NCI-H748 (cell line): ENCODE results near the gene CENPB.

Experiments used
- DNase-seq: peaks from one replicate; lab custom pipeline; 2025; ENCODE audit not compliant: unreplicated experiment; lab: John Stamatoyannopoulos, UW

Gene CENPB

DNA sequence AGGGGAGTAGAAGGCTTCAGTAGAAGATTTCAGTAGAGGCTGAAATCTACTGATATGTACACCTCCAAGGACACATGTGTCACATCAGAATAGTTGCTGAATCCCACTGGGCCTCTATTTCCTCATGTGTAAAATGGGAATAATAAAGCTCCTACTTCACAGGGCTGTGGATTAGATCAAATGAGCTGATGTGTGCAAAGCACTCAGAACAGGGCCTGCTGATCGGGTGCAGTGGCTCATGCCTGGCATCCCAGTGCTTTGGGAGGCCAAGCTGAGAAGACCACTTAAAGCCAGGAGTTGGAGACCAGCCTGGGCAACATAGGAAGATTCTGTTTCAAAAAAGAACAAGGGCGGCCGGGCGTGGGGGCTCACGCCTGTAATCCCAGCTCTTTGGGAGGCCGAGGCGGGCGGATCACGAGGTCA, 25.7 kb upstream of the CENPB start:
- DNase-seq, result no peak

DNA sequence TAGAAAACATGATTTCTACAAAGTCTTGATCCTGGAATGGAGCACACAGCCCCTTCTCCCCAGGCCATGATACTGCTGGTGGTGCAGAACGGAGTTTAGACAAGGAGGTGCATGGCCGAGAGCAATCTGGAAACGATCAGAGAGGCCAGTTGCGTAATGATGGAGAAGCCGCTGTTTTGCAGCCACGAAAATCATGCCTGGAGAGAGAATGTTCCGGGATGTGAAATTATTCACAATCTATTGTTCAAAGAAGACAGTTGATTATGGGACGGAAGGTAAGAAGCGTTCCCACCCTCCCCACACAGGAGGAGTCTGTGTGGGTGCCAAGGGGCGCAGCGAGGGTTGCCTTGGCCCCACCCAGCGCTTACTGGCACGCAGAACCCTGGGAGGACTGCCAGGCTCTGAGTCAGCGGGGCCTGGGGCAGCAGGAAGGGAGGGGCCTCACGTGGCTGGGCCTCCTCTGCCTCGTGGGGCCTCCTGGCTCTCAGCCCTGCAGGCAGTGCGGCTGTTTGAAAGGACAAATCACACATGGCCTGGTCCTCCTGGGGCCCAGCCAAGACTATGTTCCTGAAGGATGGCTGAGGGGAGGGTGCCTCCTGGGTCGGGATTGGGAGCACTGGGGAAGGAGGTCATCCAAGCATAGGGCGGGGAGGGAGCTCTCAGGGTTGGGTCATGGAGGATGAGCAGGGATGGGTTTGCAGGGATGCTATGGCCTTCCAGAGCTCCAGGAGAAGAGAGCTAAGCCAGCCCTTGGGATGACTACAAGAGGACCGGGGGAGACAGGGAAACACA, 25.1 kb upstream of the CENPB start:
- peak; percentile 73 for DNase-seq

DNA sequence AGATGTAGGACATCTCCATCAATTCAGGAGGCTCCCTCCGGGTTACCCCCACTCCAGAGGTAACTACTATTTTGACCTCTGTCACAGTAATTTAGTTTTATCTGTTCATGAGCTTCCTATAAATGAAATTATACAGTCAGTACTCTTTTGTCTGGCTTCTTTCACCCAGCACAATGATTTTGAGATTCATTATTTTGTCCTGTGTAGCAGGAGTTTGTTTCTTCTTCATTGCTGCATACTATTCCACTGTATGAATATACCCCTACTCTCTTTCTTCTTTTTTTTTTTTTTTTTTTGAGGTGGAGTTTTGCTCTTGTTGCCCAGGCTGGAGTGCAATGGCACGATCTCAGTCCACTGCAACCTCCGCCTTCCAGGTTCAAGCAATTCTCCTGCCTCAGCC, 22.0 kb upstream of the CENPB start:
- DNase-seq, result no peak

DNA sequence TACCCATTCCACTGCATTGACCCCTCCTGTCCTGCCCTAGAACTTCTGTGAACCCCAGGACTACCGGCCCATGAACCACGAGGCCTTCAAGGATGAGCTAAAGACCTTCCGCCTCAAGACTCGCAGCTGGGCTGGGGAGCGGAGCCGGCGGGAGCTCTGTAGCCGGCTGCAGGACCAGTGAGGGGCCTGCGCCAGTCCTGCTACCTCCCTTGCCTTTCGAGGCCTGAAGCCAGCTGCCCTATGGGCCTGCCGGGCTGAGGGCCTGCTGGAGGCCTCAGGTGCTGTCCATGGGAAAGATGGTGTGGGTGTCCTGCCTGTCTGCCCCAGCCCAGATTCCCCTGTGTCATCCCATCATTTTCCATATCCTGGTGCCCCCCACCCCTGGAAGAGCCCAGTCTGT, 18.2 kb upstream of the CENPB start:
- no peak for DNase-seq

DNA sequence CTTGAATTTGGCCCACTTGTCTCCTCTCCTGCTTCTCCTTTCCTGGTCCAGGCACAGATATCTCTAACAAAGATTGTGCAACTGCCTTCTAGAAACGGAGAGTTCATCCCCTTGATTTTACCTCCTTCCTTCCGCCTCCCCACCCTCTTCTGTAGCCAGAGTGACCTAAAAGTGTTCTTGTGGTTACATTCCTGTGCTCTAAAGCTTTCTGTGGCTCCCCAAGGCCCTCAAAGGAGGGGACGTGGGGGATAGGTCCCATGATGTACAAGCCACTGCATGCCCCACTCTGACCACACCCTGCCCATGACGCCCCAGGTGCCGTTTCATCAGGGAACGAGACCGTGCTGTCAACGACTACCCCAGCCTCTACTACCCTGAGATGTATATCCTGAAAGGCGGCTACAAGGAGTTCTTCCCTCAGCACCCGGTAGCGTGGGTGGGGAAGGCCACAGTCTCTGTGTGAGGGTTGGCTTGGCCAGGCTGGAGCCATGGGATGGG, 17.8 kb upstream of the CENPB start:
- no peak for DNase-seq

DNA sequence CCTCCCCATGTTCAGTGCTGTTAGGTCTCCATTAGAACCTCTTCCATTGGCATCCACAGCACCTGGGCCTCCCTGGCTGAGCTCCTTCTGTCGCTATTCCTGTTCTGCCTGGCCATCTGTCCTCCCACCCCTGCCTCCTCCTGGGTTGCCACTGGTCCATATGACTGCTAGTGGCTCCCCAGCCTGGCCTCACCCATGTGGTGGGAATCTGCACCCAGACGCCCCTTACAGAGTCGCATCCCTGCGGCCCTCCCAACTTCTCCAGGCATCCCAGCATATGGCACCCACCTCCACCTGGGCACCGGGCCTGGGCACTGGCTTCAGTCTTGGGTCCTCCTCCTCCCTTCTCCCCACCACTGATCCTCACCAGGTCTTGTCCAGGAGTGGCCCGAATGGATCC, 17.3 kb upstream of the CENPB start:
- no peak for DNase-seq

DNA sequence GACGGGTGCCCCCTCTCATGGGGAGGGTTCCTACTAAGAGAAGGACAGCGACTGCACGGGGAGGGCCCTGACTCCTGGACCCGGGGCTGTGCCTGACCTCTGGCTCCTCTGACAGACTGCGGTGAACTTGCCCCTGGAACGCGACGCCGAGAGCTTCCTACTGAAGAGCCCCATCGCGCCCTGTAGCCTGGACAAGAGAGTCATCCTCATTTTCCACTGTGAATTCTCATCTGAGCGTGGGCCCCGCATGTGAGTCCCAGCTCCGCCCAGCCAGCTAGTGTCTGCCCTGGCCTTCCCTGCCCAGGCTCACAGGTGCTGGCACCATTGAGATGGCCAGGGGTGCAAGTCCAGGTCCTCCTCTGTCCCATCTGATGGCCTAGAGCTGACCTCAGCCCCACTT, 16.7 kb upstream of the CENPB start:
- DNase-seq, result no peak

DNA sequence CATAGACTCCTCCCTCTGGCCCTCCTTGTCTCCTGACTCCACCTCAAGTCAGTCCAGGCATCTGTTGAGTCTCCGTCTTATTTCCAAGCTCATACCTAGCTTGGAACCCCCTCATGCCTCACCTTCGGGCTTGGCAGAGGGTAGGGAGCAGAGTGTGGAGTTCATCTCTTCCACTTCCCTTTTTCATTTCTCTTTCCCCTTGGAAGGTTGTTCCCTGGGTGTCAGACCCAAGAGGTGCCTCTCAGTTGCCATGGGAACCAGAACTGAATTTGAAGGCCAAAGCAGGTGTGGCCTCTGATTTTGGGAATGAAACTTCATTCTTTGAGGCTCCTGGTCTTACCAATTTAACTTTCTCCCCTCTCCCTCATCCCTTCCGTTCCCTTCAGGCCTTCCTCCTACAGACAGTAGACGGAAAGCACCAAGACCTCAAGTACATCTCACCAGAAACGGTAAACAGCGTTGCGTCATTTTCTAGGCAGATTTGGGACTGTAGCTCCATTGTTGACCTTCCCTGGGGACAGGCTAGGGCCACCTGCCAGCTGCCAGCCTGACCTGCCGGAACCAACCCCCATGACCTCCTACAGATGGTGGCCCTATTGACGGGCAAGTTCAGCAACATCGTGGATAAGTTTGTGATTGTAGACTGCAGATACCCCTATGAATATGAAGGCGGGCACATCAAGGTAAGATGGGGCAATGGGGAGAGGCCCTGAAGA, 16.1 kb upstream of the CENPB start:
- no peak for DNase-seq

DNA sequence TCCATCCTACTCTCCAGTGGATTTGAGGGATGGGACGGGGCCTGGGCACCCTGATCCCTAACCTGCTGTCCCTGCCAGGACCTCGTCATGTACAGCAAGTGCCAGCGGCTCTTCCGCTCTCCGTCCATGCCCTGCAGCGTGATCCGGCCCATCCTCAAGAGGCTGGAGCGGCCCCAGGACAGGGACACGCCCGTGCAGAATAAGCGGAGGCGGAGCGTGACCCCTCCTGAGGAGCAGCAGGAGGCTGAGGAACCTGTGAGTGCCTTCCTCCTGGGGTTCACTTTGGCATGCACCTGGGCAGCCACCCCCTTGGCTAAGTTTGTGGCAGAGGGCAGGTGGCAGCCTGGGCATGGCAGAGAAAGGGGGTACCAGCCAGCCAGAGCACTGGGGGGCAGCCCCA, 15.3 kb upstream of the CENPB start:
- no peak for DNase-seq

DNA sequence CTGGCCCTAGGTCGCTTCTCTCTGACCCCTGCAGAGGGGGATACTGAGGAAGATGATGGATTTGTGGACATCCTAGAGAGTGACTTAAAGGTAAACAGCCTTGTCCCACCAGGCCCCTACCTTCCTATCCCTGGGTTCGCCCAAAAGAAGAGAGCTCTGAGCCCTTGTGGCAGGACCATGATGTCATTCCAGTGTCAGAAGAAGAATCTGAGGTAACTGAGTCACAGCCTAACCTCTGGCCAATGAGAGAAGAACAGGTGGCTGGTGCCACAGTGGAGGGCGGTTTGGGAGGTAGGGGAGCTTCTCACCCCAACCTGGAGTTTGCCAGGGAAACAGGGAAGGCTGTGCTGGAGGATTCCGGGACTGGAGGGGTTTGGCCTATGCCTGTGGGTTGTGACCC, 14.8 kb upstream of the CENPB start:
- DNase-seq, result no peak

DNA sequence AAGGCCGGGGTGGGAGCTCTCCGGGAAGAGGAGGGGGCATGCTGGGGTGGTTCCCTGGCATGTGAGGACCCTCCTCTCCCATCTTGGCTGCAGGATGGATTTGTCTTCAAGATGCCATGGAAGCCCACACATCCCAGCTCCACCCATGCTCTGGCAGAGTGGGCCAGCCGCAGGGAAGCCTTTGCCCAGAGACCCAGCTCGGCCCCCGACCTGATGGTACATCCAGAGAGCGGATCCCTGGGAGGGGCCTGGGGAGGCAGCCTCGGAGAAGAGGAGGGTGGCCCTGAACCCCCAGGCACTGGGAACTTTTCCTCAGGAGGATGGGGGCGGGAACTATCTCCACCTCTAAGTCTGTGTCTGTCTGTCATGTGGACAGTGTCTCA, 14.3 kb upstream of the CENPB start:
- no peak for DNase-seq

DNA sequence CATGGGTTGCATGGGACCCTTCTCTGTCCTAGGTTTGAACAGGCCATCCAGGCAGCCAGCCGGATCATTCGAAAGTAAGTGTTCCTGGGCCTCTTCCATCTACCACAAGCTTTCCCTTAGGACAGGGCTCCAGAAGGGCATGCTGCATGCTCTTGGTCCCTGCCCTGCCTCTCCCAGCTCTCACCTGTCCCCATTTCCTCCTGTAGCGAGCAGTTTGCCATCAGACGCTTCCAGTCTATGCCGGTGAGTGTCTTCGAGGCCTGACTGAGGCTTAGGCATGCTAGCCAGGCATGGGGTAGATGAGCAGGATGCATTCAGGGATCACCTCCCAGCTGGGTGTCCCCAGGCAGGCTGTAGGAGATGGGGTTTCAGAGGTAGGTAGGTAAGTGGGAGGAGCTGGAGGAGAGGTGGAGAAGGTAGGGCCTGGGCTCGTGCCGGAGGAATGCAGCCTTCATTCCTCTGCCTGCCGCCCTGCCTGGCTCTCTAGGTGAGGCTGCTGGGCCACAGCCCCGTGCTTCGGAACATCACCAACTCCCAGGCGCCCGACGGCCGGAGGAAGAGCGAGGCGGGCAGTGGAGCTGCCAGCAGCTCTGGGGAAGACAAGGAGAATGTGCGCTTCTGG, 13.8 kb upstream of the CENPB start:
- DNase-seq, result no peak

DNA sequence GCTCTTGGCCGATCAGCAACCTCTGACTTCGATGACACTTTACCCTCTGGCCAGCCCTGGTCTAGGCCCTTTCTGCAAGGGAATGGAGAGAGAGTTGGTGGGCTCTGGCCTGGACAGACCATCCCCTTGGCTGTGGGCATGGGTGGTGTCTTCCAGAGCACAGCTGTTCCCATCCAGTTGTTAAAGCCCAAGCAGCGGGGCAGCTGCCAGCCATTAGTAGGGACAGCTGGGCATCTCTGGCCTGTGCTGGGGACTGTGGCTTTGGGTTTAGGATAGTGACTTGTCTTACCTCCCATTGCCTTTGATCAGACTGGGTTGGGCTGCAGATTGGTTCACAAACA, 12.3 kb upstream of the CENPB start:
- no peak for DNase-seq

DNA sequence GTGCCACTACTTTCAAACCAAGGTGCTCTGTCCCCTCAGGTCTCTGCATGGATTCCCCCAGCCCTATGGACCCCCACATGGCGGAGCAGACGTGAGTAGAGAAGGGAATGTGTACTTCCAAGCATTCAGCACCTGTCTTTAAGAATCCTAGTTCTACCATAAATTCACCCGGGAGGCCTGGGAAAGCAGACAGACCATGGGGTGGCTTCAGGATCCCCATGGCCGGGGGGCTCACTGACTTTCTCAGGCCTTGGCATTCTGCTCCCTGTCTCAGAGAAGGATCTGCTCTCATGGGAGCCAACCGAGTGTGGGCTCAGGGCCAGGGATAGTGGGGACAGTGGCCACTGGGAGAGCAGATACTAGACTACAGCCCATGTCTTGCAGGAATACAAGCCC, 11.8 kb upstream of the CENPB start:
- no peak for DNase-seq

DNA sequence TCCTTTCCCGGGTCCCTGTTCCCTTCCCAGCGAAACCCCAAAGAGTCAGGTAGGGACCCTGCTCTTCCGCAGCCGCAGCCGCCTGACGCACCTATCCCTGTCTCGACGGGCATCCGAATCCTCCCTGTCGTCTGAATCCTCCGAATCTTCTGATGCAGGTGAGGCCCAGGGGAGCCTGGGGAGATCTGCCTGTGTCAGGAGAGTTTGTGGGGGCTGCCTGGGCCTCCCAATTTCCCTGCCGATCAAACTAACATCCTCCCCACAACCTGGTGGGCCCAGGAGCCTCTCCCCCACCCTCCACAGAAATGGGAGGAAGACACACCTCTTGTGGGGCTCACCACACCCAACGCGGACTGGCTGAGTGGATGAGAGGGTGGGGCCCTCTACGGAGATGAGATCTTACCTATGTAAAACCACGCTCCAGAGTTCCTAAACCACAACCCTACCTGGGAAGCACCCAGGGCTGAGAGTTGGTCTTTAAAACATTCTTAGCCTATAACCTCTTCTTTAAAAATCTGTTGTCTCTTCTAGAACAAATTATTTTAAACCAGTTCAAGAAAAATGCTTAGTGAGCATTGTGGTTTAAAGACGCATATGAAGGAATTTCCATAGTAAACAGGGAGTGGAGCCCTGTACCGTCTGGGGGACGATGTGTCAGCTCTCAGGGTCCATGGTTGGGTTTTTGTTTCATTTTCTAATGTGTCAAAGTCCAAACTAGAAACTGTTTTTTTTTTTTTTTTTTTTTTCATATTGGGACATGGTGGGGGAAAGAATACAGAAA, 11.2 kb upstream of the CENPB start:
- DNase-seq, result peak; percentile 73

DNA sequence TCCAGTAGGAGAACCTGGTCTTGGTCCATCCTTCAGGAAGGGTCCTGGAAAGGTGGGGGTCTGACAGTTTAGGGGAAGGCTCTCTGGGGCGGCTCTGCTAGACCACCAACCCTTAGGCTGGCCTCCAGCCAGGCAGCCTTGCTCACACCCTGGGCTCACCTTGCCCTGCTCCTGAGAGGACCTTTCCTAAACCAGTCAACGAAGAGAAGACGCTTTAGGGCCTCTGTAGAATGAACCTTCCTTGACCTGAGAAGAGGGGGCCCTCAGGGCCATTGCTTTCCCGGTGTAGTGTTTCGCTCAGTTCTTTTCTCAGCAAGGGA, 10.6 kb upstream of the CENPB start:
- no peak for DNase-seq

DNA sequence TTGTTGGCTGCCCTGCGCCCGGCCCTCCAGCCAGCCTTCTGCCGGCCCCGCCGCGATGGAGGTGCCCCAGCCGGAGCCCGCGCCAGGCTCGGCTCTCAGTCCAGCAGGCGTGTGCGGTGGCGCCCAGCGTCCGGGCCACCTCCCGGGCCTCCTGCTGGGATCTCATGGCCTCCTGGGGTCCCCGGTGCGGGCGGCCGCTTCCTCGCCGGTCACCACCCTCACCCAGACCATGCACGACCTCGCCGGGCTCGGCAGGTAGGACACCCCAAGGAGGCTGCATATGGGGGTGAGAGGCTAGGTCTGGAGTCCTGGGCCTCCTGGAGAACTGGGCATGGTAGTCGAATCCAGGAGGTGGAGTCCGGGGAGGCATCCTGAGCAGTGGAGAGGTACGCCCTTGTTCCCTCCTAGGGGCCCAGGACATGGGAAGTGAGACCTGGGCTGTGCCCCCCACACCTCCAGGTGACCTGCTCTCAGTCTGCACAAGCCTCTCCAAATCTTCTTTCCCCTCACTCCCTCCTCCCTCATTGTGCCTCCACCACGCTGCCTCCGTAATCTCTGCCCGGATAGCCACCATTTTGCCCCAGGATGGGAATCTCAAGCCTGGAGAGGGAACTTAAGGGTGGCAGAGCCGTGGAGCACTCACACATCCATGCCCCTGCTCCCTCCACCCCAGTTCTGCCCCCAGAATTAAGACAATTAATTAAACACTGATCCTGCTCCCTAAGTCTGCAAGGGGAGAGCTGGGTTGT, 10.1 kb upstream of the CENPB start:
- DNase-seq, result peak; percentile 63

DNA sequence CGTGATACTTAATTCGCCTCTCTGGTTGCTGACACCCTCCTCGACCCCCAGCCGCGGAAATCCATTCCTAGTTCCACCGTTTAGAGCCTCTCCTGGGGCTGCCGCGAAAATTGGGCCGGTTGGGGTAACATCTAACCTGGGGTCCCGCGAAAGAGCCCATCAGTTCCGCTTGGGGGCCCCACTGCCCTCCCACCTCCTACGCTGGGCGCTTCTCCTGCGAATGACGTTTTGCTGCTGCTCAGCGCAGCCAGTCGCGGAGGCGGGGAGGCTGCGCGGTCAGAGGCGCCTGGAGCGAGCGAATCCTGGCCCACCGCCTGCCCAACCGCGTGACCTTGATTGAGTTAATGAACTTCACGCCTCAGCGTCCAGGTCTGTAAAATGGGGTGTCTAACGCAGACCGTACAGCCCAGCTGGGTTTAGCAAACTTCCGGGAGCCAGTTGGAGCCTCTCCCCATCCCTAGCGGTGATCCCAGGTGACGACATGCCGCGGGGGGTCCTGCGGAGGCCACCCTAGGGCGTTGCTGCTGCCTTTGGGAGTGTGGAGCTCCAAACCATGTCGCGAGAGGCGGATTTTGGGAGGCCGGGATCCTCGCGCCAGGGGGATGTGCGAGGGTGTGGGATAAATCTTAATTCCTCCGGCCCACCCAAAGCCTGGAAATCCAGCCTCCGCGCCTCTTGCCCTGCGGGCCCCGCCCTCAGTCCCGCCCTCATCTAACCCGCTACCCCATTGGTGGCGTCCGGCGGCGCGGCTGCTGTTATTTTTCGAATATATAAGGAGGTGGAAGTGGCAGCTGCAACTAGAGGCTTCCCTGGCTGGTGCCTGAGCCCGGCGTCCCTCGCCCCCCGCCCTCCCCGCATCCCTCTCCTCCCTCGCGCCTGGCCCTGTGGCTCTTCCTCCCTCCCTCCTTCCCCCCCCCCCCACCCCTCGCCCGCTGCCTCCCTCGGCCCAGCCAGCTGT, 9.2 kb upstream of the CENPB start, which contains the start of gene CDC25B:
CDC25B (plus strand) TSS at position 800 of the 958 bp plus-strand sequence. CDS start 222 bp downstream, outside the sequence.
- peak; percentile 99 for DNase-seq

DNA sequence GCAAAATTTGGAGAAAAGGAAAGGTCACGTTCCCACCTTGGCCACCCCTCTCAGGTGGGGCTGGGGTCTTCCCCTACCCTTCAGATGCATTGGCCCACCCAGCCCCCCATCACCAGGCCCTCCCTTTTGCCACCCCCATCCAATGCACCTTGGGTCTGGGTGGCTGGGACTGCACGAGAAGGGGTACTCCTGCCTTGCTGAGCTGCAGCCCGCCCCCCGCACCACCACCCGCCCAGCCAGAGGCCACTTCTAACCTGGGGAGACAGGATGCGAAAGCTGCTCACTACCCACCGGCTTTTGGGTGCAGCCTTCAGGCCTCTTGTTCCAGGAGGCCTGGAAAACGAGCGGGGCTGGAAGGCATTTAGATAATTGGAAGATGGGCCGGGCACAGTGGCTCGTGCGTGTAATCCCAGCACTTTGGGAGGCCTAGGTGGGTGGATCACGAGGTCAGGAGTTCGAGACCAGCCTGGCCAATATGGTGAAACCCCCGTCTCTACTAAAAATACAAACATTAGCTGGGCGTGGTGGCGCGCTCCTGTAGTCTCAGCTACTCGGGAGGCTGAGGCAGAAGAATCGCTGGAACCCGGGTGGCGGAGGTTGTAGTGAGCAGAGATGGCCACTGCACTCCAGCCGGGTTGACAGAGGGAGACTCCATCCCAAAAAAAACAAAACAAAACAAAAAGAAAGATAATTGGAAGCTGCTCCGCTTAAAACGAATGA, 8.3 kb upstream of the CENPB start:
- no peak for DNase-seq
